K562 (cell line): ENCODE data around the gene CEP135. TPM values are rescaled to one million over a fixed set of nuclear protein-coding genes. Genes with fewer than 3 reads are reported as not detected.

ENCODE experiments used
- ATAC-seq: fragments of 200-7000 bp; cut with Tn5 transposase; 3 replicates; pipeline ENCODE4 v1.9.1; 2020; ENCODE audit warnings: moderate library complexity
- BruUV-seq: library from RNA; stranded (reverse); fragments of 400-500 nt; replicated peaks from 2 replicates; lab custom pipeline; 2021; lab: Mats Ljungman, UMichigan
- CTCF ChIA-PET: fragments of 300-600 bp; formaldehyde crosslinking; extraction: SDS; loops from one replicate; lab custom pipeline; 2021; ENCODE audit warnings: low intra/inter-chr PET ratio; lab: Yijun Ruan, JAX
- POLR2A ChIA-PET: fragments of 300-600, 350-650 bp; sonication (Branson Sonifier 250); formaldehyde crosslinking; extraction: SDS; loops from one replicate; lab custom pipeline; 2021; ENCODE audit warnings: antibody characterized with exemption, inconsistent platforms; lab: Yijun Ruan, JAX
- DNase-seq, 4 experiments: peaks; one replicate each; pipeline versions ENCODE4 v3.0.0 to v3.0.0-alpha.2; 2011 to 2018; ENCODE audit warnings: low spot score in 3 of 4, mixed read lengths in 3 of 4; ENCODE audit errors: extremely low read depth in 1 of 4
- FAIRE-seq: peaks from 2 replicates; lab custom pipeline; 2011; peaks lifted over from hg19 to GRCh38; lab: Jason Lieb, UNC
- H2AFZ ChIP-seq: 2 replicates; pipeline ENCODE4 v1.6.0; 2011; ENCODE audit warnings: low read depth, low read length, control low read depth, inconsistent platforms
- H3K27ac ChIP-seq: fragments of 200-600 bp; 3 replicates; pipeline ENCODE4 v1.8.0; 2011; ENCODE audit warnings: low read depth, mild to moderate bottlenecking, control low read depth, inconsistent platforms, low read length, moderate library complexity, mixed read lengths; ENCODE audit errors: extremely low read depth
- H3K27me3 ChIP-seq, 2 experiments: fragments of 300-600 bp in 1 of 2; 2 replicates in 1 of 2; 3 replicates in 1 of 2; pipeline versions ENCODE4 v1.6.0 to v1.8.0; 2011; ENCODE audit warnings: inconsistent platforms in 2 of 2, low read length in 2 of 2, mild to moderate bottlenecking in 1 of 2, mixed read lengths in 1 of 2, moderate library complexity in 1 of 2; ENCODE audit not compliant: control insufficient read depth in 2 of 2, insufficient read depth in 2 of 2
- H3K36me3 ChIP-seq: fragments of 300-600 bp; 3 replicates; pipeline ENCODE4 v1.8.0; 2011; ENCODE audit warnings: mild to moderate bottlenecking, low read length, inconsistent platforms; ENCODE audit not compliant: control insufficient read depth, insufficient read depth
- H3K4me1 ChIP-seq, 2 experiments: fragments of 200-600 bp in 1 of 2; replicated peaks in 1 of 2; 2 replicates in 1 of 2; 3 replicates in 1 of 2; pipeline versions ENCODE4 v1.5.1 to v1.8.0; 2011; ENCODE audit warnings: inconsistent platforms in 2 of 2, low read length in 2 of 2, mild to moderate bottlenecking in 1 of 2, mixed read lengths in 1 of 2, moderate library complexity in 1 of 2; ENCODE audit not compliant: control insufficient read depth in 2 of 2, insufficient read depth in 2 of 2
- H3K4me2 ChIP-seq: 2 replicates; pipeline ENCODE4 v1.6.1; 2011; ENCODE audit warnings: low read length, control low read depth, inconsistent platforms, mixed read lengths; ENCODE audit not compliant: insufficient read depth
- H3K4me3 ChIP-seq: fragments of 200-600 bp; sonication (generic), shearing (Covaris generic); 2 replicates; pipeline ENCODE4 v1.5.1; 2016; ENCODE audit warnings: control low read depth, inconsistent platforms
- H3K79me2 ChIP-seq: fragments of 200-600 bp; 3 replicates; pipeline ENCODE4 v1.8.0; 2011; ENCODE audit warnings: low read length, inconsistent platforms; ENCODE audit not compliant: control insufficient read depth, insufficient read depth
- H3K9ac ChIP-seq, 2 experiments: 2 replicates each; pipeline versions ENCODE4 v1.6.0 to v1.6.1; 2011; ENCODE audit warnings: low read depth in 2 of 2, low read length in 2 of 2, control low read depth in 1 of 2, inconsistent platforms in 1 of 2, mild to moderate bottlenecking in 1 of 2, mixed read lengths in 1 of 2; ENCODE audit not compliant: insufficient read depth in 1 of 2
- H3K9me1 ChIP-seq: one replicate; pipeline ENCODE4 v1.6.0; 2011; ENCODE audit warnings: inconsistent platforms, mild to moderate bottlenecking, low read length, moderate library complexity; ENCODE audit not compliant: control insufficient read depth, insufficient read depth
- H3K9me3 ChIP-seq: replicated peaks from 2 replicates; pipeline ENCODE4 v1.5.1; 2011; ENCODE audit warnings: low read depth, low read length, inconsistent platforms; ENCODE audit not compliant: control insufficient read depth, insufficient read depth
- H4K20me1 ChIP-seq: replicated peaks from 2 replicates; pipeline ENCODE4 v1.6.1; 2011; ENCODE audit warnings: low read length, inconsistent platforms, mixed read lengths; ENCODE audit not compliant: control insufficient read depth, insufficient read depth
- CXXC5 ChIP-seq: fragments of 250-450 bp; sonication (Bioruptor Pico); IDR thresholded peaks from 2 replicates; pipeline ENCODE4 v1.8.0; 2022; ENCODE audit warnings: inconsistent platforms, mild to moderate bottlenecking, moderate library complexity
- DDX20 ChIP-seq: fragments of 450-650 bp; IDR thresholded peaks from 2 replicates; pipeline ENCODE4 v1.6.1; 2016; ENCODE audit warnings: missing genetic modification characterization, low read depth, mild to moderate bottlenecking, missing compliant biosample characterization, moderate library complexity
- DMBX1 ChIP-seq: fragments of 250-450 bp; sonication (Bioruptor Pico); IDR thresholded peaks from 2 replicates; pipeline ENCODE4 v1.8.0; 2022; ENCODE audit warnings: inconsistent platforms, mild to moderate bottlenecking, moderate library complexity, borderline replicate concordance
- EZH2 ChIP-seq: IDR thresholded peaks from 2 replicates; pipeline ENCODE4 v1.6.1; 2012; ENCODE audit warnings: low read depth, mild to moderate bottlenecking, inconsistent platforms, low read length, borderline replicate concordance
- FOXK2 ChIP-seq, 2 experiments: fragments of 450-650 bp; IDR thresholded peaks in 1 of 2; conservative IDR thresholded peaks in 1 of 2; 2 replicates each; pipeline ENCODE4 v1.6.1; 2016; ENCODE audit warnings: low read depth in 2 of 2, mild to moderate bottlenecking in 1 of 2
- MED1 ChIP-seq: sonication (generic); formaldehyde crosslinking; IDR thresholded peaks from 2 replicates; pipeline ENCODE4 v1.8.1; 2023; ENCODE audit warnings: missing genetic modification reagents, borderline replicate concordance
- NRF1 ChIP-seq, 2 experiments: fragments of 450-650 bp; IDR thresholded peaks in 1 of 2; conservative IDR thresholded peaks in 1 of 2; 2 replicates each; pipeline ENCODE4 v1.6.1; 2014; ENCODE audit warnings: mild to moderate bottlenecking in 2 of 2
- PURB ChIP-seq: sonication (generic); formaldehyde crosslinking; IDR thresholded peaks from 2 replicates; pipeline ENCODE4 v1.9.0; 2021; ENCODE audit warnings: low read depth, mild to moderate bottlenecking, missing genetic modification reagents
- TAF1 ChIP-seq: IDR thresholded peaks from 2 replicates; pipeline ENCODE4 v1.6.1; 2011; ENCODE audit warnings: mild to moderate bottlenecking, low read length, moderate library complexity; ENCODE audit not compliant: insufficient read depth, control insufficient read depth, severe bottlenecking; ENCODE audit errors: extremely low read depth
- TCFL5 ChIP-seq: fragments of 250-450 bp; sonication (Bioruptor Pico); conservative IDR thresholded peaks from 2 replicates; pipeline ENCODE4 v1.6.1; 2021; ENCODE audit warnings: mild to moderate bottlenecking, moderate library complexity, matching md5 sums
- XRCC3 ChIP-seq: fragments of 450-650 bp; IDR thresholded peaks from 2 replicates; pipeline ENCODE4 v1.6.1; 2017; ENCODE audit warnings: mild to moderate bottlenecking, moderate library complexity
- ZNF165 ChIP-seq: fragments of 250-450 bp; sonication (Bioruptor Pico); IDR thresholded peaks from 2 replicates; pipeline ENCODE4 v1.4.0; 2020; ENCODE audit warnings: borderline replicate concordance
- ZNF316 ChIP-seq: fragments of 450-650 bp; IDR thresholded peaks from 2 replicates; pipeline ENCODE4 v1.6.1; 2016
- ZNF766 ChIP-seq: fragments of 200-800 bp; sonication (Bioruptor generic); conservative IDR thresholded peaks from 2 replicates; pipeline ENCODE4 v1.6.1; 2016; ENCODE audit warnings: missing genetic modification characterization, missing compliant biosample characterization
- WGBS: fragments of 100-300 bp; shearing (Covaris generic); methylation state at CpG from one replicate; pipeline ENCODE4 v1.1.6; 2016; ENCODE audit warnings: low coverage, mixed read lengths; ENCODE audit not compliant: insufficient coverage; ENCODE audit errors: missing lambda C conversion rate; 5-methylcytosine and 5-hydroxymethylcytosine counted together
- in situ Hi-C: fragments of 300-500 bp; cut with MboI; formaldehyde crosslinking; loops from 4 replicates; pipeline ENCODE4 v1.15.0; 2018; ENCODE audit warnings: inconsistent platforms, mixed read lengths
- intact Hi-C: fragments of 100-400 bp; cut with micrococcal nuclease; formaldehyde crosslinking; loops from 2 replicates; pipeline ENCODE4 v1.14.2; 2022
- polyA plus RNA-seq, 8 experiments: library from polyadenylated mRNA; depleted of rRNA in 4 of 8; stranded (reverse) in 5 of 8; unstranded in 3 of 8; fragments of >200 nt; fragmentation: Nextera tagmentation in 2 of 8; fragmentation: Illumina TruSeq in 1 of 8; extraction: Ambion mirVana in 2 of 8; extraction: Trizol in 1 of 8; gene quantifications; 2 replicates each; pipeline versions ENCODE4 v1.2.1 to v1.2.3, GENCODE V29; 2011 to 2014; ENCODE audit warnings: inconsistent platforms in 1 of 8, missing spikeins in 1 of 8
- total RNA-seq, 7 experiments: library from RNA; depleted of rRNA in 6 of 7; stranded (reverse); fragments of >200 nt in 6 of 7; fragmentation: Illumina TruSeq in 2 of 7; extraction: Trizol in 2 of 7; gene quantifications; 2 replicates each; pipeline versions ENCODE4 v1.2.1 to v1.2.3, GENCODE V29; 2011 to 2021; ENCODE audit warnings: low replicate concordance in 1 of 7
- TF ChIP-seq, protein P1 (sequence below), 2 experiments: IDR thresholded peaks in 1 of 2; conservative IDR thresholded peaks in 1 of 2; 2 replicates each; pipeline ENCODE4 v1.6.1; 2016; ENCODE audit warnings: low read depth in 2 of 2, mild to moderate bottlenecking in 1 of 2, missing compliant biosample characterization in 1 of 2, missing genetic modification characterization in 1 of 2, moderate library complexity in 1 of 2
- TF ChIP-seq, protein P2 (sequence below): fragments of 250-450 bp; sonication (Bioruptor Pico); IDR thresholded peaks from 2 replicates; pipeline ENCODE4 v1.8.0; 2022; ENCODE audit warnings: moderate library complexity, mild to moderate bottlenecking, inconsistent platforms

CEP135 gene
- total and polyA plus RNA-seq, 9 of the 15 experiments (the other 6 are each of a cell fraction or from before 2014, with no cell fraction given): 3.1 to 18.9 (median 15.3) TPM

DNA sequence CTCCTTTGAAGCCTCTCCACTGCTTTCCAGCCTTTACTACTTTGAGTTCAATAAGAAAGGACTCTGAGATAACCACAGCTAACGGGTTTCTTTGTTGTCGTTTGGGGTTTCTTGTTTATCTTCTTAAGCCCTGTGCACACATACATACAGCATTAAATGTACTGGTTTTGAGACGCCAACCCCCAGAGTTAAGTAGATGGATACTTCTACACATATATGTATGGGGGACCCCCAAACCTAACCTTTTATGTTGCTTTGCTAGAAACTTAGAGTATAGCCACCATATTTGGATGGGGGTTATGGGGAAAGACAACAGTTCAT lies 697 bp downstream of the CEP135 start (continued):
- TF ChIP-seq, protein P1, sequence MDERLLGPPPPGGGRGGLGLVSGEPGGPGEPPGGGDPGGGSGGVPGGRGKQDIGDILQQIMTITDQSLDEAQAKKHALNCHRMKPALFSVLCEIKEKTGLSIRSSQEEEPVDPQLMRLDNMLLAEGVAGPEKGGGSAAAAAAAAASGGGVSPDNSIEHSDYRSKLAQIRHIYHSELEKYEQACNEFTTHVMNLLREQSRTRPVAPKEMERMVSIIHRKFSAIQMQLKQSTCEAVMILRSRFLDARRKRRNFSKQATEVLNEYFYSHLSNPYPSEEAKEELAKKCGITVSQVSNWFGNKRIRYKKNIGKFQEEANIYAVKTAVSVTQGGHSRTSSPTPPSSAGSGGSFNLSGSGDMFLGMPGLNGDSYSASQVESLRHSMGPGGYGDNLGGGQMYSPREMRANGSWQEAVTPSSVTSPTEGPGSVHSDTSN (CRISPR knock-in tag; IDR thresholded peaks at IDR 0.05; ENCODE audit: low read depth): no peak
- TF ChIP-seq, protein P1 (tag; conservative IDR thresholded peaks at IDR 0.05; ENCODE audit: low read depth): 0 out of 2 replicates have a peak, but pooled peaks have one; percentile 2
- peak in 1 of 2 experiments; percentile 18; a peak in 1 of 4 replicates for TF ChIP-seq FOXK2 (conservative IDR thresholded peaks at IDR 0.05 in 1 of 2, IDR thresholded peaks at IDR 0.05 in 1 of 2; ENCODE audit: low read depth in 2 of 2)
- no peak for TF ChIP-seq TAF1
- TF ChIP-seq NRF1 (conservative IDR thresholded peaks at IDR 0.05 in 1 of 2, IDR thresholded peaks at IDR 0.05 in 1 of 2): no peak
- no peak for TF ChIP-seq DDX20 (tag)

DNA sequence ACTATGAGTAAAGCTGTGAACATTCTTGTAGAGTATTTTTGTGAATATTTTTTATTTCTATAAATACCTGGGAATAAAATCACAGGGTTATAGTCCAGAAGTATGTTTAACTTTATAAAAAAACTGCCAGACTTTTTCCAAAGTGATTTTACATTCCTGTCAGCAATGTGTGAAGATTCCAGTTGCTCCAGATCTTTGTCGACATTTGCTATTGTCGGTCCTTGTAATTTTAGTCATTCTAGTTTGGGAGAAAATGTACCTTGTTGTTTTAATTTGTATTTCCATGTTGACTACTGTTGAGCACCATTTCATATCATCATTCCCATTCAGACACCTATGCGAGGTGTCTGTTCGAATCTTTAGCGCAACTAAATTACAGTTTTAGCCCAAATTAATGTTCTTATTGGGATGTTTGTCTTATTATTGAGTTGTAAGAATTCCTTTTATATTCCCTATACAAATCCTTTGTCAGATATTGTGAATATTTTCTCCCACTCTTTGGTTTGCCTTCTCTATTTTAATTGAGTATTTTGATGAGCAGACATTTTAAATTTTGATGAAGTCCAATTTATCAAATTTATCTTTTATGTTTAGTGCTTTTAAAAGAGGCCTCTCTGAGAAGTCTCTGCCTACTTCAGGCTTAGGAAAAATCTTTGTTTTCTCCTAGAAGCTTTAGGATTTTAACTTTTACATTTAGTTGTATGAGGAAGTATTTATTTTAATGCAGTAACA lies 2.6 kb downstream of the CEP135 start:
- ATAC-seq (no peak), FAIRE-seq (no peak), DNase-seq (no peak)
- intact Hi-C loops: no loop called here
- H3K36me3 ChIP-seq: peaks cover 41% of the 10 kb centered on the region; the same call in 2 of the 3 replicates
- H3K9me3 ChIP-seq: no peaks in the 10 kb centered on the region
- no peaks in the 10 kb centered on the region for H4K20me1 ChIP-seq
- WGBS: 97% methylated on average over 5 of the region's 5 CpGs
- ChIA-PET POLR2A (interaction anchor here (0.6 kb wide), 1 partner anchor 1181 kb away, joined by 3 read pairs; no protein-coding TSS in a partner anchor), CTCF (no interaction called here)
- no peaks in the 10 kb centered on the region for H3K9me1 ChIP-seq
- H3K27me3 ChIP-seq: no peaks in the 10 kb centered on the region
- peaks cover 6 to 21% of the 10 kb centered on the region in 2 experiments for H3K4me1 ChIP-seq
- H2AFZ ChIP-seq: no peak overlapping the region
- no peak overlapping the region for H3K9ac ChIP-seq
- no TSS peak for BruUV-seq
- H3K27ac ChIP-seq: no peak overlapping the region
- in situ Hi-C loops: no loop called here
- H3K79me2 ChIP-seq: peaks cover 37% of the 10 kb centered on the region
- H3K4me2 ChIP-seq: no peak overlapping the region
- no peak overlapping the region for H3K4me3 ChIP-seq
- TF ChIP-seq ZNF165 (CRISPR knock-in tag): no peak
- TF ChIP-seq EZH2: no peak
- no peak for TF ChIP-seq XRCC3
- no peak for TF ChIP-seq CXXC5 (CRISPR knock-in tag)
- TF ChIP-seq, protein P2, sequence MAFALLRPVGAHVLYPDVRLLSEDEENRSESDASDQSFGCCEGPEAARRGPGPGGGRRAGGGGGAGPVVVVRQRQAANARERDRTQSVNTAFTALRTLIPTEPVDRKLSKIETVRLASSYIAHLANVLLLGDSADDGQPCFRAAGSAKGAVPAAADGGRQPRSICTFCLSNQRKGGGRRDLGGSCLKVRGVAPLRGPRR: no peak
- TF ChIP-seq MED1 (CRISPR knock-in tag): no peak
- no peak for TF ChIP-seq ZNF766 (CRISPR knock-in tag)
- no peak for TF ChIP-seq PURB
- TF ChIP-seq ZNF316: peak; percentile 83
- TF ChIP-seq TCFL5: no peak
- TF ChIP-seq DMBX1: no peak
